Activated CD4-positive, alpha-beta memory T cell treated with anti-CD3 and anti-CD28 coated beads for 36 hours (primary cell): ENCODE data around the gene CCSER1. TPM values are rescaled to one million over a fixed set of nuclear protein-coding genes. Genes with fewer than 3 reads are reported as not detected.
"Not testable (repeated sequence)": the region's sequence is repeated elsewhere in the genome, so short reads cannot be mapped to it uniquely, and the experiment has no call there.

Experiments used
- CTCF ChIA-PET: fragments of 350-600 bp; sonication (Branson Sonifier 250); formaldehyde crosslinking; loops from one replicate; lab custom pipeline; 2021; ENCODE audit warnings: antibody characterized with exemption, inconsistent platforms; lab: Charles Lee
- POLR2A ChIA-PET: fragments of 350-600 bp; sonication (Branson Sonifier 250); formaldehyde crosslinking; loops from one replicate; lab custom pipeline; 2021; ENCODE audit warnings: antibody characterized with exemption; lab: Charles Lee
- DNase-seq: peaks from one replicate; pipeline ENCODE4 v3.0.0-alpha.2; 2020
- H3K27ac Mint-ChIP-seq: one replicate; pipeline ENCODE4 v1.8.0; 2021; ENCODE audit warnings: mixed read lengths
- H3K27me3 Mint-ChIP-seq: one replicate; pipeline ENCODE4 v1.8.0; 2021; ENCODE audit warnings: mixed read lengths
- H3K36me3 Mint-ChIP-seq: one replicate; pipeline ENCODE4 v1.8.0; 2021; ENCODE audit warnings: mixed read lengths
- H3K4me1 Mint-ChIP-seq: one replicate; pipeline ENCODE4 v1.8.0; 2021; ENCODE audit warnings: low read depth, mixed read lengths
- H3K4me3 Mint-ChIP-seq: one replicate; pipeline ENCODE4 v1.8.0; 2021; ENCODE audit warnings: mild to moderate bottlenecking, mixed read lengths
- H3K9me3 Mint-ChIP-seq: one replicate; pipeline ENCODE4 v1.8.0; 2021; ENCODE audit warnings: mixed read lengths
- intact Hi-C: fragments of 100-400 bp; cut with micrococcal nuclease; formaldehyde crosslinking; loops from one replicate; pipeline ENCODE4 v1.15.1; 2023
- total RNA-seq, 2 experiments: library from RNA; stranded (reverse); gene quantifications; one replicate each; pipeline ENCODE4 v1.2.3, GENCODE V29; 2021

Gene CCSER1
- total RNA-seq, 2 experiments from 2014 or later: 0.17 to 0.19 TPM

DNA sequence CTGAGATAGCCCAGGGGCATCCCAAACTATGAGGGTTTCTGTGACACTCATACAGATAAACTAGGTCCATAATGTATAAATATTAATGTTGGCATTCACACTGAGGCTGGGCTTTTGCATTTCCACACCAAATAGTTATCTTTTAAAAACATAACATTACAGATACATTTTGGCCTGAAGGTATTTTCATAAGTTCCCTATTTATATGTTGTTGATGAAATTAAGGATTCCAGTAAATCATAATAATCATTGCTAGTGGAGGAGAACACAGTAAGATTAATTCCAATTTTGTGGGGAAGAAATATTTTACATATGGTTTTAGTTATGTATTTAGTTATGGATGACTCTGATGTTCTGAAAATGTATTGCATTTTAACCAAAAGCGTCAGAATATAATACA is 479.6 kb downstream of the CCSER1 start:
- DNase-seq: no peak
- no peaks in the 10 kb centered on the region for H3K27me3 Mint-ChIP-seq
- no peaks in the 10 kb centered on the region for H3K4me1 Mint-ChIP-seq
- intact Hi-C loops: no loop called here
- POLR2A ChIA-PET: no interaction called here
- CTCF ChIA-PET: no interaction called here
- H3K27ac Mint-ChIP-seq: no peak overlapping the region
- H3K4me3 Mint-ChIP-seq: no peak overlapping the region
- H3K9me3 Mint-ChIP-seq: peaks cover 2% of the 10 kb centered on the region
- H3K36me3 Mint-ChIP-seq: no peaks in the 10 kb centered on the region

DNA sequence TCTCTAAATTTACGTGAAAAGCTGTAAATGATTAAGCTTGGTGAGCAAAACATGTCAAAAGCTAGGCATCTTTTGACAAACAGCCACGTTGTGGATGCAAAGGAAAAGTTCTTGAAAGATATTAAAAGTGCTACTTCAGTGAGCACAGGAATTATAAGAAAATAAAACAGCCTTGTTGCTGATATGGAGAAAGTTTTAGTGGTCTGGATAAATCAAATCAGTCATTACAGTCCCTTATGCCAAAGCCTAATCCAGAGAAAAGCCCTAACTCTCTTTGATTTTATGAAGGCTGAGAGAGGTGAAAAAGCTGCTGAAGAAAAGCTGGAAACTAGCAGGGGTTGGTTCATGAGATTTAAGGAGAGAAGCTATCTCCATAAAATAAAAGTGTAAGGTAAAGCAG is 487.2 kb downstream of the CCSER1 start:
- ChIA-PET CTCF (no interaction called here), POLR2A (no interaction called here)
- Mint-ChIP-seq H3K27ac (no peak overlapping the region), H3K4me1 (no peaks in the 10 kb centered on the region), H3K27me3 (no peaks in the 10 kb centered on the region), H3K9me3 (peaks cover 2% of the 10 kb centered on the region), H3K36me3 (no peaks in the 10 kb centered on the region), H3K4me3 (no peak overlapping the region)
- intact Hi-C loops: no loop called here
- no peak for DNase-seq

GRCh38 chr4:90621080-90621479 is 493.9 kb downstream of the CCSER1 start:
- intact Hi-C loops: no loop called here
- Mint-ChIP-seq H3K36me3 (no peaks in the 10 kb centered on the region), H3K4me3 (no peak overlapping the region), H3K4me1 (no peaks in the 10 kb centered on the region), H3K27me3 (no peaks in the 10 kb centered on the region), H3K9me3 (no peaks in the 10 kb centered on the region), H3K27ac (no peak overlapping the region)
- ChIA-PET POLR2A (no interaction called here), CTCF (no interaction called here)
- no peak for DNase-seq

GRCh38 chr4:90624781-90625180 is 497.6 kb downstream of the CCSER1 start:
- H3K27me3 Mint-ChIP-seq: no peaks in the 10 kb centered on the region
- no peak for DNase-seq
- no peaks in the 10 kb centered on the region for H3K9me3 Mint-ChIP-seq
- H3K36me3 Mint-ChIP-seq: no peaks in the 10 kb centered on the region
- intact Hi-C loops: no loop called here
- no peak overlapping the region for H3K27ac Mint-ChIP-seq
- POLR2A ChIA-PET: no interaction called here
- no peak overlapping the region for H3K4me3 Mint-ChIP-seq
- H3K4me1 Mint-ChIP-seq: no peaks in the 10 kb centered on the region
- CTCF ChIA-PET: no interaction called here

- H3K9me3 Mint-ChIP-seq: peaks cover 5% of the 10 kb centered on the region
- H3K27ac Mint-ChIP-seq: no peak overlapping the region
- no peaks in the 10 kb centered on the region for H3K4me1 Mint-ChIP-seq
- intact Hi-C loops: no loop called here
- no peaks in the 10 kb centered on the region for H3K27me3 Mint-ChIP-seq
- POLR2A ChIA-PET: interaction anchor here (0.5 kb wide), 1 partner anchor 979 kb away, joined by 3 read pairs; no protein-coding TSS in a partner anchor
- DNase-seq: no peak
- CTCF ChIA-PET: no interaction called here
- no peak overlapping the region for H3K4me3 Mint-ChIP-seq
- no peaks in the 10 kb centered on the region for H3K36me3 Mint-ChIP-seq
Measured at GRCh38 chr4:90641861-90642599, 514.8 kb downstream of the CCSER1 start.

DNA sequence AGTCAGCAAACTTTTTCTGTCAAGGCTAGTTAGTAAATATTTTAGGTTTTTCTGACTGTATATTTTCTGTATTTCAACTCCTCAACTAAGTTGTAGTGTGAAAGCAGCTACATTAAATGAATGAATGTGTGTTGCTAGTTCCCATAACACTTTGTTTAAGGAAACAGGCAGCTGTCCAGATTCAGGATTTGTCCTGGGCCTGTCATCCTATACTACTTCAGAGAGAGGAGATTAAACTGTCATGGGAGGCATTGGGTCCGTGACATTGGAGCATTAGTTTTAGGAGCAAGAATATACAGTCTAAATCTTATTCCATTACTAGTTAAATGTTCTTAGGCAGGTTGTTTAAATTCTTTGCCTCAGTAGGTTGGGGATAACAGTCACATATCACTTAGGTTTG is 516.0 kb downstream of the CCSER1 start:
- Mint-ChIP-seq H3K4me3 (no peak overlapping the region), H3K27me3 (no peaks in the 10 kb centered on the region), H3K27ac (no peak overlapping the region), H3K36me3 (no peaks in the 10 kb centered on the region), H3K4me1 (no peaks in the 10 kb centered on the region), H3K9me3 (peaks cover 5% of the 10 kb centered on the region)
- no peak for DNase-seq
- CTCF ChIA-PET: no interaction called here
- intact Hi-C loops: no loop called here
- POLR2A ChIA-PET: no interaction called here

DNA sequence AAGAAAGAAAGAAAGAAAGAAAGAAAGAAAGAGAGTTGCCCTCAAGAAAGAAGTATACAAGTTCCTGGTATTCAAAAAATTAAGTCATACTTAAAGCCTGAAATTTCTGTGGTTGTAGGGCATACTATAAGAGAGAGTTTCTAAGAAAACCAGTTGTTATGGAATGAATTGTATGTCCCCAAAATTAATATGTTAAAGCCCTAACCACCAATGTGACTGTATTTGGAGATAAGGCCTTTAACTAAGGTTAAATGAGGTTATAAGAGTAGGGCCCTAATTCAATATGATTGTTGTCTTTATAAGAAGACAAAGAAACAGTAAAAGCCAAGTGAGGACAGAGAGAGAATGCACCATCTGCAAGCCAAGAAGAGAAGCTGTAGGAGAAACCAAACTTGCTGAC is 521.1 kb downstream of the CCSER1 start:
- H3K4me3 Mint-ChIP-seq: no peak overlapping the region
- CTCF ChIA-PET: no interaction called here

DNA sequence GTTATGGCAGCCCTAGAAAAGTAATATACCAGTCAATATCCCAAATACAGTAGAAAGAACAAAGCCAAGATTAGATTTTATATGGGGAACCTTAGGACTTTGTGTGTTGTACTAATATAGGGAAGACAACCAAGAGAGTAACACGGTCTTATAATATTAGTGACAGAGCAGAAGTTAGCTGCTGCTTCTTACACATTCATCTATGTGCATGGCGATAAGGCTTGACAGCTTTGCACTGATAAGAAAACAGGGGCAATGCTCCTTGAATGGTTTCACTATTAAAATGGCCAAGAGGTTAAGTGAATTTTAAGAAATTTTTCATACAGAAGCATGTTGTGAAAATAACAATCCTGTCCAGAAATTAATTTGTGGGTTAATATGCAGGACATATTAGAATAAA is 521.6 kb downstream of the CCSER1 start:
- ChIA-PET CTCF (no interaction called here), POLR2A (no interaction called here)
- no peak for DNase-seq
- Mint-ChIP-seq H3K4me1 (no peaks in the 10 kb centered on the region), H3K4me3 (no peak overlapping the region), H3K36me3 (no peaks in the 10 kb centered on the region), H3K27ac (no peak overlapping the region), H3K27me3 (no peaks in the 10 kb centered on the region), H3K9me3 (peaks cover 8% of the 10 kb centered on the region)
- intact Hi-C loops: no loop called here

More for the DNA sequence above, 521.1 kb downstream of the CCSER1 start:
- Mint-ChIP-seq H3K9me3 (peaks cover 6% of the 10 kb centered on the region), H3K27me3 (no peaks in the 10 kb centered on the region), H3K36me3 (no peaks in the 10 kb centered on the region), H3K4me1 (no peaks in the 10 kb centered on the region), H3K27ac (no peak overlapping the region)
- DNase-seq: no peak
- POLR2A ChIA-PET: no interaction called here
- intact Hi-C loops: no loop called here

DNA sequence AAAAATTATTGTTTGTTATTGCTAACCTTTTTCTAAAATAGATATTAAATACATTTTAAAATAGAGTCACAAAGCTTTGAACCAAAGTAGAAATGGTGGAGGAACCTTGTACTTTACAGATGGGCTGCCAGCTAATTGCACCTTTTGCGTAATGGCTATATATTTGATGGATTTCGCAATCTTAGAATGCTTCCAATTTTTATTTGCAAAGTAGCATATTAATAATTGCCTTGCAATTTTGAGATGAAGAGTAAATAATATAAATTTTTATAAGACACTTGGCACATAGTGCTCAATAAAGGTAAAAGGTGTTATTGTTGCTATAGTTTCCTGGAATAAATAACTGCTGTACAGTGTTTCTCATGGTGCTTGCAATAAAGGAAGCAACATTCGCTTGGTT is 533.5 kb downstream of the CCSER1 start:
- ChIA-PET POLR2A (no interaction called here), CTCF (no interaction called here)
- Mint-ChIP-seq H3K4me1 (no peaks in the 10 kb centered on the region), H3K36me3 (no peaks in the 10 kb centered on the region), H3K4me3 (no peak overlapping the region), H3K9me3 (peaks cover 2% of the 10 kb centered on the region), H3K27ac (no peak overlapping the region), H3K27me3 (no peaks in the 10 kb centered on the region)
- intact Hi-C loops: no loop called here
- DNase-seq: no peak

DNA sequence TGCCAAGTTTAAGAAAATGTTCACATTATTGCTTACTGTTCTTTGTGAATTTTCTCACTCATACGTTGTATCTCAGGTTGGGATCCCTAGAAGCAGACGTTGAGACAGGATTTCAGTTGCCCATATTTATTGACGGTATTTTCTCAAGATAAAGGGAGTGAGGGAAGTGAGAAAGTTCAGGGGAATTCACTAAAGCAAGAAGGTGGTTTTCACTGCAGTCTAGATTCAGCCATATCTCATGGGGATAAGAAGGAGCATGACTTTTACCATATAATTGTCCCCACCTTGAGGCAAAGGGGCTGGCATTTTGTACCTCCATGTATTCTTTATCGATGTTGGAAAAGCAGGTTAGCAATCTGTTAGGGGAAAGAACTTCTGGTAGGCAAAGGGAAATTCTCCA is 543.0 kb downstream of the CCSER1 start:
- Mint-ChIP-seq H3K27me3 (no peaks in the 10 kb centered on the region), H3K36me3 (no peaks in the 10 kb centered on the region), H3K9me3 (peaks cover 6% of the 10 kb centered on the region), H3K4me1 (no peaks in the 10 kb centered on the region), H3K27ac (no peak overlapping the region), H3K4me3 (no peak overlapping the region)
- ChIA-PET POLR2A (no interaction called here), CTCF (no interaction called here)
- DNase-seq: no peak
- intact Hi-C loops: no loop called here

DNA sequence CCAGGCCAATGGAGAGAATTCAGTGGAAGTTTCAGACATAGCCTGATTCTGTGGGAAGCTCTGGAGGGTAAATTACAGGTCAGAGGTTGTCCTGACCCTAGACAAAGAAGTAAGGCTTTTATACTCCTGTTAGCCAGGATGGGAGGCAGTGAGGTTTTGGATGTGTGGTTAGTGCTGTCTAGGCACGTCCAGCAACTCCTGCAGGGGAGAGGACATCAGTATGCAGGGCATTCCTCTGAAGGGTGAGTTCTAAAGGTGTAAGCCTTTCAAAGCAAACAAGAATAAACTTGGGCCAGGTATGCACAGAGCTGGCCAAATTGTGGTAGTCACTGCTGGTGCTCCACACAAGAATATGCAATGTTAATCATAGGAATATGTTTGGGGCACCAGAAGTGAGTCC is 562.5 kb downstream of the CCSER1 start:
- no peak overlapping the region for H3K4me3 Mint-ChIP-seq
- no peaks in the 10 kb centered on the region for H3K9me3 Mint-ChIP-seq
- no peaks in the 10 kb centered on the region for H3K27me3 Mint-ChIP-seq
- intact Hi-C loops: no loop called here
- H3K36me3 Mint-ChIP-seq: no peaks in the 10 kb centered on the region
- H3K27ac Mint-ChIP-seq: no peak overlapping the region
- CTCF ChIA-PET: no interaction called here
- no peak for DNase-seq
- POLR2A ChIA-PET: no interaction called here
- no peaks in the 10 kb centered on the region for H3K4me1 Mint-ChIP-seq

- H3K27me3 Mint-ChIP-seq: no peaks in the 10 kb centered on the region
- POLR2A ChIA-PET: no interaction called here
- no peak overlapping the region for H3K27ac Mint-ChIP-seq
- no peaks in the 10 kb centered on the region for H3K36me3 Mint-ChIP-seq
- H3K9me3 Mint-ChIP-seq: no peaks in the 10 kb centered on the region
- H3K4me3 Mint-ChIP-seq: no peak overlapping the region
- intact Hi-C loops: no loop called here
- H3K4me1 Mint-ChIP-seq: no peaks in the 10 kb centered on the region
- CTCF ChIA-PET: no interaction called here
- DNase-seq: no peak
Measured at GRCh38 chr4:90695411-90695810, 568.2 kb downstream of the CCSER1 start.

- POLR2A ChIA-PET, H3K4me1 Mint-ChIP-seq, DNase-seq, H3K27ac Mint-ChIP-seq, CTCF ChIA-PET, H3K36me3 Mint-ChIP-seq, H3K4me3 Mint-ChIP-seq, H3K27me3 Mint-ChIP-seq, intact Hi-C loops: not testable (repeated sequence)
- peaks cover 13% of the 10 kb centered on the region for H3K9me3 Mint-ChIP-seq
Measured at GRCh38 chr4:90705501-90705900, 578.3 kb downstream of the CCSER1 start.
